ENCODE measurements around the gene CAMK4. TPM values are rescaled to one million over a fixed set of nuclear protein-coding genes. Genes with fewer than 3 reads are reported as not detected.

CAMK4 gene
- total RNA-seq, 1 donor from 2014 or later, result 5.0 TPM

DNA sequence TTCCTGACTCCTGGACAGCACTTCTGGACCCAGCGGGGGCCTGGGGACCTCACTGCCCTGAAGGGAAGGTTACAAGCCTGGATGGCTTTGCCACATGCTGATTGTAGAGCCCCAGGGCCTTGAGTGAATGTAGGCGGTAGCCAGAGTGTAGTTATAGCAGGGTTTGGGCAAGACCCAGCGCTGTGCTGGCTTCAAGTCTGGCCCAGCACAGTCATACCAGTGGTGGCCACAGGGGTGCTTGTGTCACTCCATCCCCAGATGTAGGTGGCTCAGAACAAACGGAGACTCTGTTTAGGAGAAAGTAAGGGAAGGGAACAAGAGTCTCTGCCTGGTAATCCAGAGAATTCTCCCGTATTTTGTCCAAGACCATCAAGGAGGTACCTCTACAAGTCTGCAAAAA is 203.6 kb downstream of the CAMK4 start:
- Histone ChIP-seq H3K9me3 (ENCODE audit: low read depth) (no peaks in the 10 kb centered on the region), H3K79me2 (ENCODE audit: low read depth) (no peaks in the 10 kb centered on the region), H2AFZ (replicated peaks) (no peak overlapping the region), H3K36me3 (no peaks in the 10 kb centered on the region), H3K4me2 (no peak overlapping the region), H3K4me3 (no peak overlapping the region), H3K9ac (no peak overlapping the region), H4K20me1 (ENCODE audit: low read depth) (no peaks in the 10 kb centered on the region), H3K4me1 (no peaks in the 10 kb centered on the region), H3K27ac (no peak overlapping the region), H3K27me3 (no peaks in the 10 kb centered on the region), H3F3A (ENCODE audit: low read depth) (no peaks in the 10 kb centered on the region)
- Mint-ChIP-seq H3K4me3 (no peak overlapping the region), H3K9me3 (no peaks in the 10 kb centered on the region), H3K4me1 (peaks cover under 1% of the 10 kb centered on the region), H3K27ac (no peak overlapping the region), H3K36me3 (no peaks in the 10 kb centered on the region), H3K27me3 (ENCODE audit: insufficient read depth, low read depth) (no peaks in the 10 kb centered on the region)
- no peak for DNase-seq (ENCODE audit: low spot score)
- TF ChIP-seq EZH2phosphoT487 (IDR thresholded peaks at IDR 0.05), result no peak
- TF ChIP-seq, protein P1, sequence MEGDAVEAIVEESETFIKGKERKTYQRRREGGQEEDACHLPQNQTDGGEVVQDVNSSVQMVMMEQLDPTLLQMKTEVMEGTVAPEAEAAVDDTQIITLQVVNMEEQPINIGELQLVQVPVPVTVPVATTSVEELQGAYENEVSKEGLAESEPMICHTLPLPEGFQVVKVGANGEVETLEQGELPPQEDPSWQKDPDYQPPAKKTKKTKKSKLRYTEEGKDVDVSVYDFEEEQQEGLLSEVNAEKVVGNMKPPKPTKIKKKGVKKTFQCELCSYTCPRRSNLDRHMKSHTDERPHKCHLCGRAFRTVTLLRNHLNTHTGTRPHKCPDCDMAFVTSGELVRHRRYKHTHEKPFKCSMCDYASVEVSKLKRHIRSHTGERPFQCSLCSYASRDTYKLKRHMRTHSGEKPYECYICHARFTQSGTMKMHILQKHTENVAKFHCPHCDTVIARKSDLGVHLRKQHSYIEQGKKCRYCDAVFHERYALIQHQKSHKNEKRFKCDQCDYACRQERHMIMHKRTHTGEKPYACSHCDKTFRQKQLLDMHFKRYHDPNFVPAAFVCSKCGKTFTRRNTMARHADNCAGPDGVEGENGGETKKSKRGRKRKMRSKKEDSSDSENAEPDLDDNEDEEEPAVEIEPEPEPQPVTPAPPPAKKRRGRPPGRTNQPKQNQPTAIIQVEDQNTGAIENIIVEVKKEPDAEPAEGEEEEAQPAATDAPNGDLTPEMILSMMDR (IDR thresholded peaks at IDR 0.05), result peak; percentile 4

DNA sequence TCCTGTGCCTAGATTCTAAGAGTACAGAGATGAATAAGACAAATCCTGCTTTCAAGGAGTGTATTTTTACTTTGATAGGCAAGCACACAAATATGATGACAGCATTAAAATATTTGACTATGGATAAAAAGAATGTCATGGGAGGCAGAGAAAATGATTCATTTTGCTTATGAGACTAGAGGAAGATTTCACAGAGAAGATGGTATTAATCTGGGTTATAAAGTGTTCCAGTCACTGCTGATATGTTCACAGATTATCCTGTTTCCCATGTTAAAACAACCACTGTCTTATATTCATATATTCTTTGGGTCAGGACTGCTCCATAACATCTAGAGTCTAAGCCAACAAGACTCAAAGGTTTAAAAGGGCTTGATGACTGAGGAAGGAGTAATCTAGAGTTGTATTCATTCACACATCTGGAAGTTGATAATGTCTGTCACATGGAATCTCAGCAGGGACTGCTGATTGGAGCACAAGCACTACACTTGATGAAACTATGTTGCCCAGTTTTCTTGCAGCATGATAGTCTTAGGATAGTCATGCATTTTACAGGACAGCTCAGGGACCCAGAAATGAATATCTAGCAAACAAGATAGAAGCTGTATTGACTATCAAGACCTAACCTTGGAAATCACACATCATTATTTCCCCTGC is 208.8 kb downstream of the CAMK4 start:
- H3K4me1 Mint-ChIP-seq, result no peaks in the 10 kb centered on the region
- no peak overlapping the region for H3K4me2 ChIP-seq
- no peak overlapping the region for H2AFZ ChIP-seq (replicated peaks)
- H3K9me3 Mint-ChIP-seq, result no peaks in the 10 kb centered on the region
- no peaks in the 10 kb centered on the region for H3K27me3 ChIP-seq
- H3K79me2 ChIP-seq (ENCODE audit: low read depth), result no peaks in the 10 kb centered on the region
- H3K27ac ChIP-seq, result no peak overlapping the region
- TF ChIP-seq, protein P1 (IDR thresholded peaks at IDR 0.05), result no peak
- TF ChIP-seq EZH2phosphoT487 (IDR thresholded peaks at IDR 0.05) (no peak), EZH2 (IDR thresholded peaks at IDR 0.05) (no peak)
- no peak for DNase-seq (ENCODE audit: low spot score)
- H3K9me3 ChIP-seq (ENCODE audit: low read depth), result no peaks in the 10 kb centered on the region
- no peaks in the 10 kb centered on the region for H4K20me1 ChIP-seq (ENCODE audit: low read depth)
- H3K4me3 ChIP-seq, result no peak overlapping the region
- H3K36me3 ChIP-seq, result no peaks in the 10 kb centered on the region
- no peak overlapping the region for H3K4me3 Mint-ChIP-seq
- H3K27ac Mint-ChIP-seq, result no peak overlapping the region
- H3K27me3 Mint-ChIP-seq (ENCODE audit: insufficient read depth, low read depth), result no peaks in the 10 kb centered on the region
- H3K9ac ChIP-seq, result no peak overlapping the region
- H3K4me1 ChIP-seq, result peaks cover 3% of the 10 kb centered on the region
- no peaks in the 10 kb centered on the region for H3F3A ChIP-seq (ENCODE audit: low read depth)
- no peaks in the 10 kb centered on the region for H3K36me3 Mint-ChIP-seq

DNA sequence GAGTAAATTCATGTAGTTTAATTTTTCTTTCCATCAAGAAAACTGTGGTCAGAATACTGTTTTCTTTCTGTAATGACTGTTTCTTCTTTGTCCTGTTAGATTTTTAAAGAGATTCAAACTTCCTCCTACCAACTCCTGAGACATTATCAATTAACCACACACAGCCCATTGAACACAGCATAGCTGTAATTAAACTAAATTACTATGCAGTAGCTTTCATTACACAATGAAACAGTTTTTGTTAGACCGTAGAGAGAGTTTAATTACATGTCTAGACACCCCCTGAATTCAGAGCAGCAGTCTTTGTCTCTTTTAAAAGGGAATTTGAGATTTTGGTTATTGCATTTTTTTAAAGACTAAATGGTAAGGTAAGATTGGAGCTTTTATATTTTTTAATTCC is 210.6 kb downstream of the CAMK4 start:
- H3K27ac Mint-ChIP-seq, result no peak overlapping the region
- H2AFZ ChIP-seq (replicated peaks), result no peak overlapping the region

More for the DNA sequence above, 210.6 kb downstream of the CAMK4 start:
- Mint-ChIP-seq H3K4me1 (no peaks in the 10 kb centered on the region), H3K27me3 (ENCODE audit: insufficient read depth, low read depth) (no peaks in the 10 kb centered on the region), H3K9me3 (no peaks in the 10 kb centered on the region), H3K36me3 (no peaks in the 10 kb centered on the region), H3K4me3 (no peak overlapping the region)
- no peaks in the 10 kb centered on the region for H3K36me3 ChIP-seq
- H3K9me3 ChIP-seq (ENCODE audit: low read depth), result no peaks in the 10 kb centered on the region
- H3K79me2 ChIP-seq (ENCODE audit: low read depth), result no peaks in the 10 kb centered on the region
- H4K20me1 ChIP-seq (ENCODE audit: low read depth), result no peaks in the 10 kb centered on the region
- TF ChIP-seq EZH2 (IDR thresholded peaks at IDR 0.05), result no peak
- TF ChIP-seq, protein P1 (IDR thresholded peaks at IDR 0.05), result no peak
- no peak for TF ChIP-seq EZH2phosphoT487 (IDR thresholded peaks at IDR 0.05)
- H3K9ac ChIP-seq, result no peak overlapping the region
- no peak for DNase-seq (ENCODE audit: low spot score)
- H3K4me1 ChIP-seq, result peaks cover 3% of the 10 kb centered on the region
- H3K27ac ChIP-seq, result no peak overlapping the region
- H3K27me3 ChIP-seq, result no peaks in the 10 kb centered on the region
- H3F3A ChIP-seq (ENCODE audit: low read depth), result no peaks in the 10 kb centered on the region
- no peak overlapping the region for H3K4me2 ChIP-seq
- H3K4me3 ChIP-seq, result no peak overlapping the region
